Measurements from ENCODE around the gene KCNIP2.

GRCh38 chr10:101845893-101846292 lies 2.3 kb upstream of the KCNIP2 start:
- TF ChIP-seq CTCF (IDR thresholded peaks at IDR 0.05): no peak
- no peak for TF ChIP-seq POLR2A (IDR thresholded peaks at IDR 0.05)

All from right lobe of liver (tissue), 4 donors.